ENCODE measurements around the gene SCD5.
"Not testable (repeated sequence)": the region's sequence is repeated elsewhere in the genome, so short reads cannot be mapped to it uniquely, and the experiment has no call there.

SCD5 gene

DNA sequence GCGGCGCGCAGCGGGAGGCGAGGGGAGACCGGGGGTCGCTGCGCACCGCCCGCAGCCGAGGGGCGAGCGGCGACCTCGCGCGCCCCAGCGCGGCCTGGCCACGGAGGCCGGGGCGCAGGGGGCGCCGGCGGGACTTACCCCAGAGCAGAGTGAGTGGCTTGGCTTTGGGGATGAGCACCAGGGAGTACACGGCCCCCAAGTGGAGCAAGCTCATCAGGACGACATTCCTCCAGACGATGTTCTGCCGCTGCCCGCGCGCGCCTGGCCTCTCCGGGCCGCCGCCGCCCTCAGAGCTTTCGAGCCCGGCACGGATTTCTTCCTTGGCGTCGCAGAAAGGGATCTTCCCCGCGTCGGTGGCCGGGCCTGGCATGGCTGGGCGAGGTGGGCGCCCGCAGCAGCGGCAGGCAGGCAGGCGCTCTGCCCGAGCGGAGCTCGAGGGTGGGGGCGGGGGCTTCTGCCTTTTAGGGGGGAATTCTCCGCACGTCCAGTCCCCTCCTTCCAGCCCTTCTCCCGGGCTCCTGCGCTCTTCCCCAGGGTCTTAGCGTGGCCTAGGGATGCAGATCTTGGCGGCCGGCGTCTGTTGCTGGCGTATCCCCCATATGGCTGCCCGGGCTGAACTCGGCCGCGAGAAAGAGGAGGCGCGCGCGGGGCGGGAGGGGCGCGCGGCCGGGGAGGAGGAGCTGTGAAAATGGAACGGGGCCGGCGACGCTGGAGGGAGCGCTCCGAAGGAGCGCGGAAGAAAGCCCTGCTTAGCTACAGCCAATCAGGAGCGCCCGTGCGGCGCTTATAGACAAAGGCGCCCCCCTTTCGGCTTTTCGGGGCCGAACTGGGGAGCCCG, at the start of gene SCD5:
TSS of gene SCD5 (minus strand) at position 629 of the 838 bp plus-strand sequence. CDS start at position 370, 259 bp downstream.
- DNase-seq = peak; percentile 93

DNA sequence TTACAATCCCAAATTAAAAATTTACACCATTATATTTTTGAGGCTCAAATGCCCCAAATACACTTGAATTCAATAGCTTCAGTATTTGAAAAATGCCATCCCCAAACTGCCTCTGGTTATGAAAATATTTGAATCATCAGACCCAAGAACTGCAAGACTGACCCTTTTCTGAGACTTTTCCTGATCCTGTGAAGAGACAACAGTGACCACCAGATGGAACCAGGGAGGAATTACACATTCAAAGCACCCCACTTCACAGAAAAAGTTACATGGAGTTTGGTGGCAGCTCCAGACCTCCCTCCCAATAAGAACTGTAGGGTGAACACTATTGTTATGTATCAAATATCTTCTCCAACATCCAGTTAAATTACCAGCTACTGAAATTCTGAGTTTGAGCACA, 44.0 kb upstream of the SCD5 start:
- no peak for DNase-seq

DNA sequence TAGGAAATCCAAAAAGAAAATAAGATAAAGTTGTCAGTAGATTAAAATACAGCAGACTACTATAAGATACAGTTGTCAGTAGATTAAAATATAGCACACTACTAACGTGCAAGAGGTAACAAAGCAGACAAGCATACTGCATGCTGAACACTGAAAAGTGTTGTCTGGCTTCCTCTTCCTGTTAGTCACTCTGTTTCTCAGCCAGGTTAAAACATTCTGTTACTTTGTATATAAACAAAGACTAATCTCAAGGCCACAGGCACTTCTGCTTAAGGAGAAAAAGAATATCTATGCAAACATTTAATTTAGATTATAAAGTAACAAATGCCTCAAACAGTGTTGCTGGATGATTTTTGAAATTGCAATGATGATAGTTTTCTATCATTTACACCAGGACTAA, 41.0 kb upstream of the SCD5 start:
- no peak for DNase-seq

GRCh38 chr4:82833696-82834313, 35.2 kb upstream of the SCD5 start:
- DNase-seq = no peak

GRCh38 chr4:82833060-82833459, 34.5 kb upstream of the SCD5 start:
- DNase-seq = not testable (repeated sequence)

GRCh38 chr4:82825425-82825824, 26.8 kb upstream of the SCD5 start:
- DNase-seq = no peak

- no peak for DNase-seq
Observed at GRCh38 chr4:82823062-82823461, 24.5 kb upstream of the SCD5 start.

- no peak for DNase-seq
Observed at GRCh38 chr4:82820689-82821088, 22.1 kb upstream of the SCD5 start.

DNA sequence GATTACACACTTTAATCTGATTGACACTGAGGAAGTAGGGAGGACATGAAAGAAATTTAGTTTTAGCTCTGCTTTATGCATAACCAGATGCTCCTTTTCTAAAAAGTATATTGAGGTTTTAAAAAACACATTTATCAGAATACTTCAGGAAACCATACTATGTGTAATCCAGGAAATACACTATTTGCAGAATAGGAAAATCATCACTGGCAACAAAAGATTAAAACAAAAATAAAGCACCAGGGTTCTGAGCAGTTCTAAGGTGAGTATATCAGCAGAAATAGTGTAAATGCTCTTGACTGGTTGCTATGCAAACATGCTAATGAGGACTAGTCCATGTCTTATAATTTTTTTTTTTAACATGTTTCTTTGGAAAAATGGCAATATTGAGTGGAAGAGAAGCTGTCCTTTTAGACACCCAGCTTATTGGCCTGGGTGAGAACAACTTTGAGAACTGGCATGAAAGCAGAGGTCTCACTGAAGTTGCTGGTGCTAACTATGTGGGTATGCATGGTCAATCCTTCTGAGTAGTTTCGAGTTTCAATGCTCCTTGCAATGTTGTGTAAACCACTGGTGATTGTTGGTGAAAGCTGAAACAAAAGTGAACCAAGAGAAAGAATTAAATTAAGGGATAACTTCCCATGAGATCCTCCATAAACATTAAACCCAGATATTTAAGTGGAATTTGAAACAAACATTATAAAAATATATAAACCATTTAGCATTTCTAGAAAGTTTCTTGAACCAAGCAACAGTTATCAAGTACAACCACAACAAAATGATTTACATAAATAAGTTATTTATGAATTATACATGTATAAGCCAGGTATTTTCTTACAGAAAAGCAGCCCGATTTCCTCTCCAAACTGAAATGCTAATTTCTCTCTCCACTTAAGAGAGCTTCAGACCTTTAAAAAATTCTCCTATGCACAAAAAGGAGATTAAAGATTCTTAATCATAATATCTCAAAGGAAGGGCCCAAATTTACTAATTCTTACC, 20.4 kb upstream of the SCD5 start:
- DNase-seq = no peak

DNA sequence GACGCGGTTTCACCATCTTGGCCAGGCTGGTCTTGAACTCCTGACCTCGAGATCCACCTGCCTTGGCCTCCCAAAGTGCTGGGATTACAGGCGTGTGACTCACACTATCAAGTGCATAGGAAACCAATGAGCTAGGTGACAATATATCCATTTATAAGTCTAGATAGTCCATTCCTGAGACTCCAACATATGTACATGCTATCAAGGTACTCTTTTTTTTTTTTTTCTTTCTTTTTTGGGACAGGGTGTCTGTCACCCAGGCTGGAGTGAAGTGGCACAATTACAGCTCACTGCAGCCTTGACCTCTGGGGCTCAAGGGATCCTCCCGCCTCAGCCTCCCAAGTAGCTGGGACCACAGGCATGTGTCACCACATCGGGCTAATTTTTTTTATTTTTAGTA, 18.3 kb upstream of the SCD5 start:
- not testable (repeated sequence) for DNase-seq

- no peak for DNase-seq
Observed at GRCh38 chr4:82814034-82814433, 15.4 kb upstream of the SCD5 start.

- peak; percentile 40 for DNase-seq
Observed at GRCh38 chr4:82811838-82812341, 13.3 kb upstream of the SCD5 start.

GRCh38 chr4:82811392-82811791, 12.8 kb upstream of the SCD5 start:
- DNase-seq = no peak

GRCh38 chr4:82810176-82810575, 11.6 kb upstream of the SCD5 start:
- no peak for DNase-seq

DNA sequence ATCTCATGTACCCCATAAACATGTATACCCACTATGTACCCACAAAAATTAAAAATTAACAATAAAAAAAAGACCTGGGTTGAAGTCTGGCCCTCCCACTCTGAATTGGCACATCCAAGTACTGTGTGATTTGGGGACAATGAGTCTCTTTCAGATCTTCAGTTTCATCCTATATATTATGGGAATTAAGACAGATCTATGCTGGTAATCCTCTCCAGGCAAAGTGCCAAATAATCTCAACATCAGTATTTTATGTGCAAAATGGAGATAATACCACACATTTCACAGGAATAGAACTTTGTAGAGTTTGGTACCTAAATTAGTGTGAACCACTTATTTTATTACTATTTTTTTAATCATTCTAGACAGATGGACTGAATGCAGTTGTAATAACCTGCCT, 11.0 kb upstream of the SCD5 start:
- no peak for DNase-seq

- DNase-seq = no peak
Observed at GRCh38 chr4:82803746-82804145, 5.2 kb upstream of the SCD5 start.

DNA sequence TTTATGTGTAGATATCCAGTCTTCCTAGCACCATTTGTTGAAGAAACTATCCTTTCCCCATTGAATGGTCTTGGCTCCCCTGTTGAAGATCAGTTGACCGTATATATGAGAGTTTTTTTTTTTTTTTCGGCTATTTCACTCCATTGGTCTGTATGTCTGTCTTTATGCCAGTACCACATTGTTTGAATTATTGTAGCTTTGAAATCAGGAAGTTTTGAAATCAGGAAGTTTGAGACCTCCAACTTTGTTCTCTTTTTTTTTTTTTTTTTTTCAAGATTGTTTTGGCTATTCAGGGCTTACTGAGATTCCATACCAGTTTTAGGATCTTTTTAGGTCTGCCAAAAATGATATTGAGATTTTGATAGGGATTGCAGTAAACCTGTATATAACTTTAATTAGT, 4.3 kb upstream of the SCD5 start:
- DNase-seq = no peak

DNA sequence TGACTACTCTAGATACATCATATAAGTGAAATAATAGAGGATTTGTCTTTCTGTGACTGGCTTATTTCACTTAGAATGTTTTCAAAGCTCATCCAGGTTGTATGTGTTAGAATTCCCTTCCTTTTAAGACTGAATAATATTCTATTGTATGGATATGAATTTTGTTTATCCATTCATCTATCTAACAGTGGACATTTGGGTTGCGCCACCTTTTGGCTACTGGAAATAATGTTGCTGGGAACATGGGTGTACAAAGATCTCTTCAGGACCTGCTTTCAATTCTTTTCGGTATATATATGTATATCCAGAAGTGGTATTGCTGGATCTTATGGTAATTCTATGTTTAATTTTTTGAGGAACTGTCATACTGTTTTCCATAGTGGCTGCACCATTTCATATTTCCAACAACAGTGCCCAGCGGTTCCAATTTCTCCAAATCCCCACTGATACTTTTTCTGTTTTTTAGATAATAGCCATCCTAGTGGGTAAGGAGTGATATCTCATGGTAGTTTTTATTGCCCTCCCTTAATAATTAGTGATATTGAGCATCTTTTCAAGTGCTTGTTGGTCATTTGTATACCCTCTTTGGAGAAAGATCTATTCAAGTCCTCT, 3.4 kb upstream of the SCD5 start:
- no peak for DNase-seq

GRCh38 chr4:82799006-82799881, 648 bp upstream of the SCD5 start:
- peak; percentile 55 for DNase-seq

DNA sequence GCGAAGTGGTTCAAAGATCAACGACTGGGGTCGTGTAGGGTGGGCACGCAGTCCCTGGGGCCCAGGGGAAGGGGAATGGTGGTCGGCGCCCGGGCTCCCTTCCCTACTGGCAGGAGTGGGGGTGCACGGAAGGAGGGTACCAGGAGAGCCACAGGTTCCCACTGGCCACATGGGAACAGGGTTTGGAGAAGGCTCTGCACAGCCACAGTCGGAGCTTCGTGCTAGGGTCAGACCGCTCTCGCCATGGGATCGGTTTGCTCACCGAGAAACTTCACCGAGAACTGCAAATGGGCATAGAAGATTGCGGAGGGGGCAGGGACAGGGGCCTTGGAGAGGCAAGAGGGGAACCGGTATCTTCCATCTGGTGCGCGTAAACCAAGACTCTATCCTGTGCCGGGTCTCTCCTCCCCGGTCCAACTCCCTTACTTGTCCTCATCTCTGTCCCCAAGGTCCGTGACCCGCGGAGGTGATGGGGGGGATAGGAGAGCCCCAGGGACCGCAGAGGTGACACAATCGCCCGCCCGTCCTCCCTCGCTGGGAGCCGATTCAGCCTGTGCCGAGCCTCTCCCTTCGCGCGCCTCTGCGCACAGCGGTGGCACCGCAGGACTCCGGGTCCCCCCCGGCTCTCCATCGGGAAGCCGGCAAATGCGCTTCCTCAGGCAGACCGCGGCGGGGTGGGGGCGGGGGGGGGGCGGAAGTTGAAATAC, 1.0 kb downstream of the SCD5 start:
- DNase-seq = peak; percentile 56

DNA sequence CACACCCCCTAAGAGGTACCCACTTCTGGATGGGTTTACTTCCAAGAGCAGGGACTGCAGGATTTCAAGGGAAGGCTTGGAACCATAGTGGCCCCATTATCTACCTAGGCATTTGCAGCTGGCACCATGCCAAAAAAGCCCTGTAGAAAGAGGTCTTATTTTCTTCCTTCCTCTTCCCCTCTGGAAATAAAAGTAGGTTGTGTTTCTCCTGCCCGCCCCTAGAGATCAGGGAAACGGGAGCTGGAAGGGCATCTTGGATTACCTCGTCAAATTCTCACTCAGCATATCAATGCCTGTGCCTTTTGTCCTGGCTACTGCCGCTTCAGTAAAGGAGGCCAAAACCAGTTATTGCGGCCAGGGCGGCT, 1.6 kb downstream of the SCD5 start:
- peak; percentile 66 for DNase-seq
